ENCODE results near the gene HECTD2.

HECTD2 gene

DNA sequence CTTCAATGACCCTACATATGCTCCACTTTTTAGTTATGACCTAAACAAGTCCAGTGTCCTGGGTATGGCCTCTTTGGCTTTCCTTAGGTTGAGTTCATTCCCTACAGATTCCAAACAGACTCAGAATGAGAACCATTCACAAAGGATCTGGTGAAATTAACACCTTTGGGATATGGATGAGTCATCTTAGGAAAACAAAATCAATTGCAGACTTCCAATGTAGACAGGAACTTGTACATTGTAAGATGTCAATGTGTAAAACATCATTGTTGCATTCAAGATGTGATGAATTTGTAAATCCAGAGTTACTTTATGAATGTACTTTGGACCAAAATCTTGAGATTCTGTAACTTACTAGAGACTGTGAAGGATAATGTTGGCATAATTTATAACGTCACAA is 43.4 kb upstream of the HECTD2 start:
- TF ChIP-seq, protein P1, sequence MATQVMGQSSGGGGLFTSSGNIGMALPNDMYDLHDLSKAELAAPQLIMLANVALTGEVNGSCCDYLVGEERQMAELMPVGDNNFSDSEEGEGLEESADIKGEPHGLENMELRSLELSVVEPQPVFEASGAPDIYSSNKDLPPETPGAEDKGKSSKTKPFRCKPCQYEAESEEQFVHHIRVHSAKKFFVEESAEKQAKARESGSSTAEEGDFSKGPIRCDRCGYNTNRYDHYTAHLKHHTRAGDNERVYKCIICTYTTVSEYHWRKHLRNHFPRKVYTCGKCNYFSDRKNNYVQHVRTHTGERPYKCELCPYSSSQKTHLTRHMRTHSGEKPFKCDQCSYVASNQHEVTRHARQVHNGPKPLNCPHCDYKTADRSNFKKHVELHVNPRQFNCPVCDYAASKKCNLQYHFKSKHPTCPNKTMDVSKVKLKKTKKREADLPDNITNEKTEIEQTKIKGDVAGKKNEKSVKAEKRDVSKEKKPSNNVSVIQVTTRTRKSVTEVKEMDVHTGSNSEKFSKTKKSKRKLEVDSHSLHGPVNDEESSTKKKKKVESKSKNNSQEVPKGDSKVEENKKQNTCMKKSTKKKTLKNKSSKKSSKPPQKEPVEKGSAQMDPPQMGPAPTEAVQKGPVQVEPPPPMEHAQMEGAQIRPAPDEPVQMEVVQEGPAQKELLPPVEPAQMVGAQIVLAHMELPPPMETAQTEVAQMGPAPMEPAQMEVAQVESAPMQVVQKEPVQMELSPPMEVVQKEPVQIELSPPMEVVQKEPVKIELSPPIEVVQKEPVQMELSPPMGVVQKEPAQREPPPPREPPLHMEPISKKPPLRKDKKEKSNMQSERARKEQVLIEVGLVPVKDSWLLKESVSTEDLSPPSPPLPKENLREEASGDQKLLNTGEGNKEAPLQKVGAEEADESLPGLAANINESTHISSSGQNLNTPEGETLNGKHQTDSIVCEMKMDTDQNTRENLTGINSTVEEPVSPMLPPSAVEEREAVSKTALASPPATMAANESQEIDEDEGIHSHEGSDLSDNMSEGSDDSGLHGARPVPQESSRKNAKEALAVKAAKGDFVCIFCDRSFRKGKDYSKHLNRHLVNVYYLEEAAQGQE (IDR thresholded peaks at IDR 0.05; ENCODE audit: insufficient replicate concordance, low read depth) = no peak
- TF ChIP-seq, protein P2, sequence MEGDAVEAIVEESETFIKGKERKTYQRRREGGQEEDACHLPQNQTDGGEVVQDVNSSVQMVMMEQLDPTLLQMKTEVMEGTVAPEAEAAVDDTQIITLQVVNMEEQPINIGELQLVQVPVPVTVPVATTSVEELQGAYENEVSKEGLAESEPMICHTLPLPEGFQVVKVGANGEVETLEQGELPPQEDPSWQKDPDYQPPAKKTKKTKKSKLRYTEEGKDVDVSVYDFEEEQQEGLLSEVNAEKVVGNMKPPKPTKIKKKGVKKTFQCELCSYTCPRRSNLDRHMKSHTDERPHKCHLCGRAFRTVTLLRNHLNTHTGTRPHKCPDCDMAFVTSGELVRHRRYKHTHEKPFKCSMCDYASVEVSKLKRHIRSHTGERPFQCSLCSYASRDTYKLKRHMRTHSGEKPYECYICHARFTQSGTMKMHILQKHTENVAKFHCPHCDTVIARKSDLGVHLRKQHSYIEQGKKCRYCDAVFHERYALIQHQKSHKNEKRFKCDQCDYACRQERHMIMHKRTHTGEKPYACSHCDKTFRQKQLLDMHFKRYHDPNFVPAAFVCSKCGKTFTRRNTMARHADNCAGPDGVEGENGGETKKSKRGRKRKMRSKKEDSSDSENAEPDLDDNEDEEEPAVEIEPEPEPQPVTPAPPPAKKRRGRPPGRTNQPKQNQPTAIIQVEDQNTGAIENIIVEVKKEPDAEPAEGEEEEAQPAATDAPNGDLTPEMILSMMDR (IDR thresholded peaks at IDR 0.05; ENCODE audit: insufficient read depth, low read length) = no peak
- TF ChIP-seq SPI1 (IDR thresholded peaks at IDR 0.05; ENCODE audit: borderline replicate concordance, low read depth) = no peak
- no peak for TF ChIP-seq POLR2AphosphoS5 (IDR thresholded peaks at IDR 0.05; ENCODE audit: low read depth)
- no peak for TF ChIP-seq GABPA (IDR thresholded peaks at IDR 0.05; ENCODE audit: low read depth)
- Histone ChIP-seq H3K27ac (replicated peaks) (no peak overlapping the region), H3K4me3 (replicated peaks; ENCODE audit: insufficient read depth, low read length) (no peak overlapping the region), H3K27me3 (ENCODE audit: insufficient read depth, poor library complexity, severe bottlenecking) (no peaks in the 10 kb centered on the region)
- DNase-seq (ENCODE audit: low read depth in 1 of 2, low spot score in 1 of 2) = no peak

DNA sequence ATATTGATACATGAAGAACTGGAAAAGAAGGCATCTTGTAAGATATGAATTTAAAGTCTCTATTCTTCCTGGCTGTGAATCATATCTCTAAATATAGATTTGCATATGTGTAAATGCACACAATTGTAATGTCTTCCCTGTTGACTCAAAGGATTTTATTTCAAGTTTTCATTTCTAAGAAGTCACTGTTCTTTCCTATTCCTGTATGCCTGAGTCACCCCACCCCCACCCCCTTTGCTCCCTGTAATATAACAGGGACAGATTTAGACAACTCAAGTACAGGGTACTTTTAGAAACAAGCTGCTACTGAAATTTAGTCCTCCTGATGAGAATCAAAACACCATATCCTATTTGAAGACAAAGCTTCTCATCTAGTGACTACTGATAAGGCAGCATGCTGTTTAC is 43.0 kb upstream of the HECTD2 start:
- TF ChIP-seq, protein P2 (IDR thresholded peaks at IDR 0.05; ENCODE audit: insufficient read depth, low read length) = no peak
- TF ChIP-seq, protein P1 (IDR thresholded peaks at IDR 0.05; ENCODE audit: insufficient replicate concordance, low read depth) = no peak
- TF ChIP-seq SPI1 (IDR thresholded peaks at IDR 0.05; ENCODE audit: borderline replicate concordance, low read depth) (no peak), POLR2AphosphoS5 (IDR thresholded peaks at IDR 0.05; ENCODE audit: low read depth) (no peak), GABPA (IDR thresholded peaks at IDR 0.05; ENCODE audit: low read depth) (no peak)
- Histone ChIP-seq H3K4me3 (replicated peaks; ENCODE audit: insufficient read depth, low read length) (no peak overlapping the region), H3K27ac (replicated peaks) (no peak overlapping the region), H3K27me3 (ENCODE audit: insufficient read depth, poor library complexity, severe bottlenecking) (no peaks in the 10 kb centered on the region)
- DNase-seq (ENCODE audit: low read depth in 1 of 2, low spot score in 1 of 2) = no peak

DNA sequence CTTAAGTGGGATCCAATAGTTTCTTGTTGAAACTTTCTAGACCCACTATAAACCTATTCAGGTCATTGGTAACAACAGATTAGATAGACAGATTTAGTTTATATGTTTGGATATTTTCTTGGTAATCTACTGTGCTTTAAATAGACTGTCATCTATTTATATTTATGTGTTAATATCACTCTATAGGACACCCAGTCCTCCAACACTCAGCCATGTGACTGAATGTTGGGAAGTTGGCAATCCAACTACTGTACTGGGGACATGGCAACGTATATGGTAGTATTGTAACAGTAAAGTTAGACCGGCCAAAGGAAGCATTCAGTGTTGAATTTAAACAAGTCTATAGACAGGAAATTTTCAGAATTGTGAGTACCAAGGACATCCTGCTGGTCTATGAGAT is 42.6 kb upstream of the HECTD2 start:
- no peak for DNase-seq (ENCODE audit: low read depth in 1 of 2, low spot score in 1 of 2)
- no peak overlapping the region for H3K27ac ChIP-seq (replicated peaks)
- no peaks in the 10 kb centered on the region for H3K27me3 ChIP-seq (ENCODE audit: insufficient read depth, poor library complexity, severe bottlenecking)
- TF ChIP-seq, protein P2 (IDR thresholded peaks at IDR 0.05; ENCODE audit: insufficient read depth, low read length) = no peak
- TF ChIP-seq SPI1 (IDR thresholded peaks at IDR 0.05; ENCODE audit: borderline replicate concordance, low read depth) = no peak
- TF ChIP-seq POLR2AphosphoS5 (IDR thresholded peaks at IDR 0.05; ENCODE audit: low read depth) = no peak
- TF ChIP-seq GABPA (IDR thresholded peaks at IDR 0.05; ENCODE audit: low read depth) = no peak
- TF ChIP-seq, protein P1 (IDR thresholded peaks at IDR 0.05; ENCODE audit: insufficient replicate concordance, low read depth) = no peak
- no peak overlapping the region for H3K4me3 ChIP-seq (replicated peaks; ENCODE audit: insufficient read depth, low read length)

All from HL-60 (cell line).